ENCODE measurements around the gene RMRP.

The RMRP gene

GRCh38 chr9:35666045-35666444 is 8.2 kb upstream of the RMRP start:
- peak; percentile 82 for DNase-seq (ENCODE audit: low read depth)
- TF ChIP-seq, protein P1, sequence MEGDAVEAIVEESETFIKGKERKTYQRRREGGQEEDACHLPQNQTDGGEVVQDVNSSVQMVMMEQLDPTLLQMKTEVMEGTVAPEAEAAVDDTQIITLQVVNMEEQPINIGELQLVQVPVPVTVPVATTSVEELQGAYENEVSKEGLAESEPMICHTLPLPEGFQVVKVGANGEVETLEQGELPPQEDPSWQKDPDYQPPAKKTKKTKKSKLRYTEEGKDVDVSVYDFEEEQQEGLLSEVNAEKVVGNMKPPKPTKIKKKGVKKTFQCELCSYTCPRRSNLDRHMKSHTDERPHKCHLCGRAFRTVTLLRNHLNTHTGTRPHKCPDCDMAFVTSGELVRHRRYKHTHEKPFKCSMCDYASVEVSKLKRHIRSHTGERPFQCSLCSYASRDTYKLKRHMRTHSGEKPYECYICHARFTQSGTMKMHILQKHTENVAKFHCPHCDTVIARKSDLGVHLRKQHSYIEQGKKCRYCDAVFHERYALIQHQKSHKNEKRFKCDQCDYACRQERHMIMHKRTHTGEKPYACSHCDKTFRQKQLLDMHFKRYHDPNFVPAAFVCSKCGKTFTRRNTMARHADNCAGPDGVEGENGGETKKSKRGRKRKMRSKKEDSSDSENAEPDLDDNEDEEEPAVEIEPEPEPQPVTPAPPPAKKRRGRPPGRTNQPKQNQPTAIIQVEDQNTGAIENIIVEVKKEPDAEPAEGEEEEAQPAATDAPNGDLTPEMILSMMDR (conservative IDR thresholded peaks at IDR 0.05; ENCODE audit: low read depth, low read length), result no peak
- H3K4me3 ChIP-seq (ENCODE audit: low read depth, low read length), result no peak overlapping the region

DNA sequence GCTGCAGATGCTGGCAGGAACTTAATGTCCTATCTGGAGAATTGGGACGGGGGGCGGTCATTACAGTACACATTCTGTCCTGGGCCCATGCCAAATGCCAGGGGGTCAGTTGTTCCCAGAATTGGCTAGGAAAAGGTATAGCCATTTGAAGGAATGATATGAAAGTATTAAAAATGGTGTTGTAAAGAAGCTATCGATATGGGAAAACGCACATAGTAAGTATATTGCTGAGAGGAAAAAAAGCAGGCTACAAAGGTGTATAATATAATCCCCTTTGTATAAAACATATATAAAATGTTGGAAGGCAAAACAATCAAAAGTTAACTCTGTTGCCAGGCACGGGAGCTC is 7.6 kb upstream of the RMRP start:
- H3K4me3 ChIP-seq (ENCODE audit: low read depth, low read length), result peak overlapping the region; percentile 64
- TF ChIP-seq, protein P1 (conservative IDR thresholded peaks at IDR 0.05; ENCODE audit: low read depth, low read length), result no peak
- no peak for DNase-seq (ENCODE audit: low read depth)

DNA sequence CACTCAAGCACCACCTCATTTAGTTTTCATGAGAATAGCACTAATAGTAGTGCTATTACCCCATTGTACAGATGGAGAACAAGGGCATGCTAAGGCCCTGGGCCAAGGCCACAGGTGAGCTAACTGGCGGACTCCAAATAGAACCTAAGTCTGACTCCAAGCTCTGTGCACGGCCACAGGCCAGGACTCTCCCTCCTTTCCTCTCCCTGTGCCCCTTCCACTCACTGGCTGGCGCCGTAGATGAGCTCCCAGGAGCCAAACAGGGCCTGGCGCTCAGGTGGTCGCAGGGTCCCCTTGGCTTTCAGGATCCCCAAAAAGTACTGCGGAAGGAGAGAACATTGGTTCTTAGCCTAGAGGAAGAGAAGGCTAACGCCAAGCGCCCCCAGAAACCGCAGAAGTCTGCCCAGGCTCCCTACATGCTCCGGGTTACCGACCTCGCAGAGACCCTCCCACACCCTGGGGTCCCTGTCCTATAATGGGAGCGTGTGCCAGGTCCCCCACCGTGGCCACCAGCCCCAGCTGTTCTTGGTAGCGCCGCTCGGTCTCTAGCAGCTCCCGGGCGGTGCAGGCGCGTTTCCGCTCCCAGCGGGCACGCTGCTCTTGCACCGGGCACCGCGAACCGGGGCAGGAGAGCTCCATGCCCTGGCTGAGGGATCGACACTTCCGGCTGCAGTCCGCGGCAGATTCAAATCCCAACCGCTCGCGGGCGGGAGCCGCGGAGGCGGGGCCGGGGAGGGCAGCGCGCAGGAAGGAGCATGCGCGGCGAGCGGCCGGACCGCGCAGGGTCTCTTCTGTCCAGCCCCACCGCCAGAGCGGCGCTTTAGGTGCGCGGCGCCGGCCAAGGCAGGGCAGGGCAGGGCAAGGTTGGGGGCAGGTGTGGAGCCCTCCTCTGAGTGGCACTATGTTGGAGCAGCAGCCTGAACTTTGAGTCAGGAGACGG is 7.0 kb upstream of the RMRP start, which contains the start of gene ARHGEF39:
Gene ARHGEF39 (minus strand): TSS at position 665 of the 940 bp plus-strand sequence. CDS start 26 bp downstream, at position 639.
- TF ChIP-seq, protein P1 (conservative IDR thresholded peaks at IDR 0.05; ENCODE audit: low read depth, low read length), result peak; percentile 26

DNA sequence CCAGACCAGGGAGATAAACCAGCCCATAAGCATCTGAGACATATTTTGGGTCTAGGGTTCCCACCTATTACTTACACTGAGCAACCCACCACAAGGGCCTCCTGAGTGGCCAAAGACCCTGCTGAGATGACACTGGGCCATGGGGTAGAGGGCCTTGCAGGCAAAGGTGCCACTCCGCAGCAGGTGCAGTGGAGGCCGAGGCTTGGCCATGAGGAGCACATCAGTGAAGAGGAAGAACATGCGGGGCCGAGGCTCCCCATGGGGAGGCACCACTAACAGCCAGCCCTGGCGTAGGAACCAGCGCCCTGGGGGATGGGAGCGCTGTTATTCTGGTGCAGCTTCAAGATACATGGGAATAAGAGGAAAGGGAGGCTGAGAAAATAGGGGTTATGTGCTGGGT is 4.6 kb upstream of the RMRP start:
- no peak for DNase-seq (ENCODE audit: low read depth)
- TF ChIP-seq, protein P1 (conservative IDR thresholded peaks at IDR 0.05; ENCODE audit: low read depth, low read length), result no peak
- H3K4me3 ChIP-seq (ENCODE audit: low read depth, low read length), result no peak overlapping the region

More for the DNA sequence above, 7.0 kb upstream of the RMRP start, which contains the start of gene ARHGEF39:
- peak within 1 kb of the TSS; percentile 64 for H3K4me3 ChIP-seq (ENCODE audit: low read depth, low read length)
- DNase-seq (ENCODE audit: low read depth), result peak; percentile 64

- H3K4me3 ChIP-seq (ENCODE audit: low read depth, low read length), result no peak overlapping the region
- no peak for DNase-seq (ENCODE audit: low read depth)
- TF ChIP-seq, protein P1 (conservative IDR thresholded peaks at IDR 0.05; ENCODE audit: low read depth, low read length), result no peak
These were observed 4.0 kb upstream of the RMRP start for GRCh38 chr9:35661756-35662350.

DNA sequence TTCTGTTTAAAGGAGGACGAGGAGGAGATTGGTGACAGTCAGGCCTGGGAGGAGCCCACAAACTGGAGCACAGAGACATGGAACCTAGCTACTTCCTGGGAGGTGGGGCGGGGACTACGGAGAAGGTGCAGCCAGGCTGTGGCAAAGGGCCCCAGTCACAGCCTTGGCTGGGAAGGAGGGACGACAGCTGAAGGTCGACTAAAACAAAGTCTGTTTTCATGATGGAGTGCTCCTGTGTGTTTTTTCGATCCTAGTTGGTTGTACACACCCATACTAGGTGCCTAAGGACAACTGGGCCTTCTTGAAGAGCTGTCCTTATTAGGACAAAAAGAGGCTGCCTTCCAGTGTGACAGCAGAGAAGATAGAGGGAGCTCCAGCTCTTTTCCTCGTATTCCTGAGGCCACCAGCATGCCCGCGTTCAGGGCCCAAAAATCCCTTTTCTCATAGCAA is 3.2 kb upstream of the RMRP start:
- TF ChIP-seq, protein P1 (conservative IDR thresholded peaks at IDR 0.05; ENCODE audit: low read depth, low read length), result peak; percentile 70
- peak; percentile 70 for DNase-seq (ENCODE audit: low read depth)
- H3K4me3 ChIP-seq (ENCODE audit: low read depth, low read length), result no peak overlapping the region
